OCI-LY1 (cell line): ENCODE results near the gene RABGAP1L.

Source experiments
- H2AFZ ChIP-seq: fragments of 200-600 bp; sonication (generic), shearing (Covaris generic); 2 replicates; pipeline ENCODE4 v1.6.0; 2014; ENCODE audit warnings: antibody characterized with exemption, mild to moderate bottlenecking, low read length
- H3F3A ChIP-seq: fragments of 200-600 bp; sonication (generic), shearing (Covaris generic); 2 replicates; pipeline ENCODE4 v1.6.0; 2014; ENCODE audit warnings: mild to moderate bottlenecking, antibody characterized with exemption, low read length, moderate library complexity; ENCODE audit not compliant: insufficient read depth
- H3K27ac ChIP-seq: fragments of 200-600 bp; sonication (generic); 2 replicates; pipeline ENCODE4 v1.5.1; 2014; ENCODE audit warnings: low read length, mixed run types, mild to moderate bottlenecking, low read depth; ENCODE audit not compliant: poor library complexity, severe bottlenecking
- H3K27me3 ChIP-seq: fragments of 200-600 bp; sonication (generic); 2 replicates; pipeline ENCODE4 v1.6.0; 2014; ENCODE audit warnings: antibody characterized with exemption, mild to moderate bottlenecking, low read length, moderate library complexity; ENCODE audit not compliant: insufficient read depth
- H3K36me3 ChIP-seq: fragments of 200-600 bp; sonication (generic); 2 replicates; pipeline ENCODE4 v1.6.1; 2014; ENCODE audit warnings: mild to moderate bottlenecking, antibody characterized with exemption, low read length, moderate library complexity, mixed read lengths; ENCODE audit not compliant: insufficient read depth
- H3K4me1 ChIP-seq: fragments of 200-600 bp; sonication (generic); 2 replicates; pipeline ENCODE4 v1.5.1; 2014; ENCODE audit warnings: mild to moderate bottlenecking, low read length, moderate library complexity; ENCODE audit not compliant: insufficient read depth, severe bottlenecking
- H3K4me2 ChIP-seq: fragments of 200-600 bp; sonication (generic), shearing (Covaris generic); 2 replicates; pipeline ENCODE4 v1.6.1; 2014; ENCODE audit warnings: low read length
- H3K4me3 ChIP-seq: fragments of 200-600 bp; sonication (generic); 2 replicates; pipeline ENCODE4 v1.5.1; 2014; ENCODE audit warnings: low read length, low read depth, mild to moderate bottlenecking, mixed read lengths; ENCODE audit not compliant: poor library complexity, severe bottlenecking
- H3K79me2 ChIP-seq: fragments of 200-600 bp; shearing (Covaris generic); 2 replicates; pipeline ENCODE4 v1.6.1; 2016; ENCODE audit warnings: mixed run types, low read length, mixed read lengths; ENCODE audit not compliant: insufficient read depth
- H3K9ac ChIP-seq: fragments of 200-600 bp; sonication (generic), shearing (Covaris generic); 2 replicates; pipeline ENCODE4 v1.6.1; 2014; ENCODE audit warnings: mild to moderate bottlenecking, low read length, mixed read lengths
- H3K9me2 ChIP-seq: fragments of 200-600 bp; sonication (generic), shearing (Covaris generic); 2 replicates; pipeline ENCODE4 v1.6.1; 2014; ENCODE audit warnings: low read depth, mild to moderate bottlenecking, low read length, mixed read lengths
- H3K9me3 ChIP-seq: fragments of 200-600 bp; shearing (Covaris generic); 2 replicates; pipeline ENCODE4 v1.6.1; 2014; ENCODE audit warnings: low read length, mixed read lengths
- H4K20me1 ChIP-seq: fragments of 200-600 bp; sonication (generic), shearing (Covaris generic); 2 replicates; pipeline ENCODE4 v1.6.0; 2016; ENCODE audit warnings: mild to moderate bottlenecking, low read length; ENCODE audit not compliant: insufficient read depth
- EZH2 ChIP-seq: fragments of 200-600 bp; sonication (generic), shearing (Covaris generic); IDR thresholded peaks from 2 replicates; pipeline ENCODE4 v1.8.0; 2017; ENCODE audit warnings: borderline replicate concordance, mixed run types, mild to moderate bottlenecking, antibody characterized with exemption, low read length, moderate library complexity, mixed read lengths
- TF ChIP-seq, protein P1 (sequence below): fragments of 200-600 bp; sonication (generic), shearing (Covaris generic); IDR thresholded peaks from 2 replicates; pipeline ENCODE4 v1.5.1; 2017; ENCODE audit warnings: mild to moderate bottlenecking, antibody characterized with exemption, low read length, moderate library complexity, mixed read lengths

The RABGAP1L gene

DNA sequence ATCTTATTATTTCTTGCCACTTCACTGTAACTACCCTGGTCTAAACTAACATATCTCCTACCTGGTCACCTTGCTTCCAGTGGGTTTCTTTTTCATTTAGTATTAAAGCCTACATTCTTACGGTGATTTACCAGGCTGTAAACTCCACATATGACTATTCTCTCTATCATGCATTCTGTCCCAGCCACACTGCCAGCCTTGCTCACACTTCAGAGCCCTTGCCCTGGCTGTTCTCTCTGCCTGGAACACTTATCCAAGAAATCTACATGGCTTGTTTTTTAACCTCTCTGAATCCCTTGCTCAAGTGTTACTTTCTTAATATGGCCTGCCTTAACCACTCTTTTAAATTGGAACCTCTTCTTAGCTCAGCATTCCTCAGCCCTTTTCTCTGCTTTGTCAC, 501.2 kb downstream of the RABGAP1L start:
- Histone ChIP-seq H3K36me3 (peaks cover 10% of the 10 kb centered on the region; the same call in 1 of the 2 replicates), H3K9me3 (0 out of 2 replicates have a peak, but pooled peaks cover 6% of the 10 kb centered on the region), H4K20me1 (no peaks in the 10 kb centered on the region), H3K4me1 (no peaks in the 10 kb centered on the region), H3K9ac (no peak overlapping the region), H2AFZ (no peak overlapping the region), H3K27ac (no peak overlapping the region), H3F3A (no peaks in the 10 kb centered on the region), H3K4me3 (no peak overlapping the region), H3K79me2 (no peaks in the 10 kb centered on the region), H3K9me2 (no peaks in the 10 kb centered on the region), H3K4me2 (no peak overlapping the region), H3K27me3 (no peaks in the 10 kb centered on the region)
- no peak for TF ChIP-seq EZH2
- TF ChIP-seq, protein P1, sequence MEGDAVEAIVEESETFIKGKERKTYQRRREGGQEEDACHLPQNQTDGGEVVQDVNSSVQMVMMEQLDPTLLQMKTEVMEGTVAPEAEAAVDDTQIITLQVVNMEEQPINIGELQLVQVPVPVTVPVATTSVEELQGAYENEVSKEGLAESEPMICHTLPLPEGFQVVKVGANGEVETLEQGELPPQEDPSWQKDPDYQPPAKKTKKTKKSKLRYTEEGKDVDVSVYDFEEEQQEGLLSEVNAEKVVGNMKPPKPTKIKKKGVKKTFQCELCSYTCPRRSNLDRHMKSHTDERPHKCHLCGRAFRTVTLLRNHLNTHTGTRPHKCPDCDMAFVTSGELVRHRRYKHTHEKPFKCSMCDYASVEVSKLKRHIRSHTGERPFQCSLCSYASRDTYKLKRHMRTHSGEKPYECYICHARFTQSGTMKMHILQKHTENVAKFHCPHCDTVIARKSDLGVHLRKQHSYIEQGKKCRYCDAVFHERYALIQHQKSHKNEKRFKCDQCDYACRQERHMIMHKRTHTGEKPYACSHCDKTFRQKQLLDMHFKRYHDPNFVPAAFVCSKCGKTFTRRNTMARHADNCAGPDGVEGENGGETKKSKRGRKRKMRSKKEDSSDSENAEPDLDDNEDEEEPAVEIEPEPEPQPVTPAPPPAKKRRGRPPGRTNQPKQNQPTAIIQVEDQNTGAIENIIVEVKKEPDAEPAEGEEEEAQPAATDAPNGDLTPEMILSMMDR = no peak

DNA sequence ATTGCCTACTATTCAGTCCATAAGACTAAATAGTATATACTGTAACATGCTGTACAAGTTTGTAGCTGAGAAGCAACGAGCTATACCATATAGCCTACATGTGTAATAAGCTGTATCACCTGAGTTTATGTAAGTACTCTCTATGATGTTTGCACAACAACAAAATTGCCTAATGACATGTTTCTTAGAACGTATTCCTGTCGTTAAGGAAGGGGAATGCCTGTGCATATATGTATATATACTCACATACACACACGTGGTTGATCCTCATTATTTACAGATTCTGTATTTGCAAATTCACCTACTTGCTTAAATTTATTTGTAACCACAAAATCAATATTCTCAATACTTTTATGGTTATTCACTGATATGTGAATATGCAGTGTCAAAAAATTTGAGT, 504.0 kb downstream of the RABGAP1L start:
- no peaks in the 10 kb centered on the region for H3F3A ChIP-seq
- TF ChIP-seq, protein P1 = no peak
- TF ChIP-seq EZH2 = no peak
- no peaks in the 10 kb centered on the region for H3K4me1 ChIP-seq

DNA sequence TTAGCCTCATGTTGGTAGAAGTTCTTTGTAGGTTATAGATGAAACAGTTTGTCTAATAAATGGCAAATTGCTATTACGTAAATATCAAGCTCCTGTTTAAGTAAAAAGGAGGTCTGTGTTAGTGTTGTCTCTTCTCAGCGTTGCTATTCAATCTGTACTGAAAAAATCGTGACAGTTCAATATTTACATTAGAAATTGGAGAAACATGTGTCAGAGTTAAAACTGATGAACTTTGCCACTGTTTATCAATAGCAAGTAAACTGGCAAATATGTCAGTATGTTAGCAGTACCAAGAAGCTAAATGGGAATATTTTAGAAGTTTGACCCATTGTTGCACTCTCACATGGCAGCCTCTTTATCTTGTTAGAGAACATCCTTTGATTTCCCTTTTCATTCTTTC, 506.9 kb downstream of the RABGAP1L start:
- Histone ChIP-seq H3K27me3 (no peaks in the 10 kb centered on the region), H3K4me1 (no peaks in the 10 kb centered on the region), H3K36me3 (peaks cover 9% of the 10 kb centered on the region; the same call in 1 of the 2 replicates), H3K4me2 (no peak overlapping the region), H3K9me2 (no peaks in the 10 kb centered on the region), H2AFZ (no peak overlapping the region), H3K9me3 (peaks cover 5% of the 10 kb centered on the region; the same call in 1 of the 2 replicates), H4K20me1 (no peaks in the 10 kb centered on the region), H3K27ac (no peak overlapping the region), H3K4me3 (no peak overlapping the region), H3K9ac (no peak overlapping the region), H3F3A (no peaks in the 10 kb centered on the region), H3K79me2 (no peaks in the 10 kb centered on the region)
- TF ChIP-seq, protein P1 = no peak
- TF ChIP-seq EZH2 = no peak

More for the DNA sequence above, 504.0 kb downstream of the RABGAP1L start:
- Histone ChIP-seq H2AFZ (no peak overlapping the region), H3K79me2 (no peaks in the 10 kb centered on the region), H3K4me2 (no peak overlapping the region), H3K36me3 (peaks cover 4% of the 10 kb centered on the region; the same call in 1 of the 2 replicates), H3K9me3 (no peaks in the 10 kb centered on the region), H3K4me3 (no peak overlapping the region), H3K9me2 (no peaks in the 10 kb centered on the region), H3K27ac (no peak overlapping the region), H3K9ac (no peak overlapping the region), H4K20me1 (no peaks in the 10 kb centered on the region), H3K27me3 (no peaks in the 10 kb centered on the region)
